Skin epidermis (tissue), 12 donors: Measurements from ENCODE around the gene NR5A2.

Experiments
- H3K27ac ChIP-seq, 21 experiments: fragments of 200-600 bp; sonication (generic) in 11 of 21; one replicate each; pipeline ENCODE4 v1.5.0; 2020; ENCODE audit warnings: mild to moderate bottlenecking in 3 of 21, inconsistent platforms in 2 of 21, moderate library complexity in 2 of 21
- H3K4me3 ChIP-seq, 7 experiments: fragments of 200-600 bp; sonication (generic) in 2 of 7; one replicate each; pipeline ENCODE4 v1.5.0; 2020; ENCODE audit warnings: inconsistent platforms in 2 of 7, mild to moderate bottlenecking in 2 of 7, moderate library complexity in 1 of 7

Gene NR5A2

GRCh38 chr1:200152336-200152735 lies 124.8 kb downstream of the NR5A2 start:
- no peak overlapping the region for H3K4me3 ChIP-seq
- peak overlapping the region in 3 of 21 experiments; percentile 0 to 86 (median 54) for H3K27ac ChIP-seq

GRCh38 chr1:200153277-200154055 lies 126.0 kb downstream of the NR5A2 start:
- H3K4me3 ChIP-seq, result no peak overlapping the region
- peak overlapping the region in 7 of 21 experiments; percentile 5 to 86 (median 54) for H3K27ac ChIP-seq

- Histone ChIP-seq H3K27ac (peak overlapping the region in 9 of 21 experiments; percentile 7 to 86 (median 48)), H3K4me3 (no peak overlapping the region)
These were observed 126.7 kb downstream of the NR5A2 start for GRCh38 chr1:200154069-200154767.

- H3K4me3 ChIP-seq, result no peak overlapping the region
- no peak overlapping the region for H3K27ac ChIP-seq
These were observed 130.2 kb downstream of the NR5A2 start for GRCh38 chr1:200157715-200158114.

- Histone ChIP-seq H3K4me3 (no peak overlapping the region), H3K27ac (no peak overlapping the region)
These were observed 134.3 kb downstream of the NR5A2 start for GRCh38 chr1:200161801-200162200.

GRCh38 chr1:200162258-200162657 lies 134.7 kb downstream of the NR5A2 start:
- H3K4me3 ChIP-seq, result no peak overlapping the region
- no peak overlapping the region for H3K27ac ChIP-seq

- Histone ChIP-seq H3K27ac (no peak overlapping the region), H3K4me3 (no peak overlapping the region)
These were observed 135.4 kb downstream of the NR5A2 start for GRCh38 chr1:200162877-200163276.

GRCh38 chr1:200163911-200164310 lies 136.4 kb downstream of the NR5A2 start:
- no peak overlapping the region for H3K27ac ChIP-seq
- H3K4me3 ChIP-seq, result no peak overlapping the region

GRCh38 chr1:200165493-200166220 lies 138.1 kb downstream of the NR5A2 start:
- no peak overlapping the region for H3K27ac ChIP-seq
- no peak overlapping the region for H3K4me3 ChIP-seq

GRCh38 chr1:200166411-200166810 lies 138.9 kb downstream of the NR5A2 start:
- no peak overlapping the region for H3K27ac ChIP-seq
- no peak overlapping the region for H3K4me3 ChIP-seq

GRCh38 chr1:200168926-200169325 lies 141.4 kb downstream of the NR5A2 start:
- H3K4me3 ChIP-seq, result no peak overlapping the region
- no peak overlapping the region for H3K27ac ChIP-seq

- Histone ChIP-seq H3K4me3 (no peak overlapping the region), H3K27ac (no peak overlapping the region)
These were observed 144.8 kb downstream of the NR5A2 start for GRCh38 chr1:200172311-200172710.

- H3K27ac ChIP-seq, result no peak overlapping the region
These were observed 145.6 kb downstream of the NR5A2 start for GRCh38 chr1:200173097-200173618.

GRCh38 chr1:200174525-200175295 lies 147.2 kb downstream of the NR5A2 start:
- Histone ChIP-seq H3K27ac (no peak overlapping the region), H3K4me3 (no peak overlapping the region)

More at GRCh38 chr1:200173097-200173618, 145.6 kb downstream of the NR5A2 start:
- no peak overlapping the region for H3K4me3 ChIP-seq

- Histone ChIP-seq H3K27ac (no peak overlapping the region), H3K4me3 (no peak overlapping the region)
These were observed 148.7 kb downstream of the NR5A2 start for GRCh38 chr1:200176181-200176580.

GRCh38 chr1:200176798-200177197 lies 149.3 kb downstream of the NR5A2 start:
- Histone ChIP-seq H3K27ac (no peak overlapping the region), H3K4me3 (no peak overlapping the region)

GRCh38 chr1:200178340-200178739 lies 150.8 kb downstream of the NR5A2 start:
- no peak overlapping the region for H3K4me3 ChIP-seq
- peak overlapping the region in 1 of 21 experiments; percentile 10 for H3K27ac ChIP-seq

- H3K4me3 ChIP-seq, result no peak overlapping the region
- peak overlapping the region in 2 of 21 experiments; percentile 23 to 49 for H3K27ac ChIP-seq
These were observed 151.7 kb downstream of the NR5A2 start for GRCh38 chr1:200179126-200179780.

GRCh38 chr1:200179781-200180160 lies 152.3 kb downstream of the NR5A2 start:
- no peak overlapping the region for H3K4me3 ChIP-seq
- peak overlapping the region in 4 of 21 experiments; percentile 23 to 49 (median 34) for H3K27ac ChIP-seq
